Activated CD8-positive, alpha-beta memory T cell treated with anti-CD3 and anti-CD28 coated beads for 1 hour (primary cell): ENCODE data around the gene OXER1.

Experiments used
- DNase-seq, 2 donors: peaks; one replicate each; pipeline ENCODE4 v3.0.0-alpha.2; 2020; ENCODE audit warnings: low read depth in 1 of 2; ENCODE audit errors: extremely low read depth in 1 of 2

OXER1 gene

GRCh38 chr2:42794271-42795046, 30.5 kb upstream of the OXER1 start:
- no peak for DNase-seq

- DNase-seq: no peak
Observed at GRCh38 chr2:42793334-42794270, 29.7 kb upstream of the OXER1 start.

- no peak for DNase-seq
Observed at GRCh38 chr2:42792583-42793333, 28.8 kb upstream of the OXER1 start, which contains the start of gene HAAO. TSS of gene HAAO (minus strand) at chr2:42792583. CDS start at chr2:42792536, 47 bp downstream.

- DNase-seq: no peak
Observed at GRCh38 chr2:42792087-42792582, 28.2 kb upstream of the OXER1 start.

- DNase-seq: no peak
Observed at GRCh38 chr2:42791606-42792005, 27.7 kb upstream of the OXER1 start.

GRCh38 chr2:42789751-42790150, 25.8 kb upstream of the OXER1 start:
- no peak for DNase-seq

- DNase-seq: no peak
Observed at GRCh38 chr2:42788882-42789281, 24.9 kb upstream of the OXER1 start.

- DNase-seq: no peak
Observed at GRCh38 chr2:42788478-42788793, 24.5 kb upstream of the OXER1 start.

GRCh38 chr2:42787788-42788477, 24.0 kb upstream of the OXER1 start:
- DNase-seq: no peak

- DNase-seq: no peak
Observed at GRCh38 chr2:42787424-42787787, 23.5 kb upstream of the OXER1 start.

- no peak for DNase-seq
Observed at GRCh38 chr2:42786561-42787345, 22.8 kb upstream of the OXER1 start.

GRCh38 chr2:42784204-42784880, 20.4 kb upstream of the OXER1 start:
- DNase-seq: no peak

- no peak for DNase-seq
Observed at GRCh38 chr2:42783511-42783910, 19.6 kb upstream of the OXER1 start.

- no peak for DNase-seq
Observed at GRCh38 chr2:42781181-42781580, 17.2 kb upstream of the OXER1 start.

- DNase-seq: no peak
Observed at GRCh38 chr2:42777883-42778805, 14.2 kb upstream of the OXER1 start.

- DNase-seq: no peak
Observed at GRCh38 chr2:42775810-42776209, 11.9 kb upstream of the OXER1 start.

GRCh38 chr2:42775186-42775585, 11.3 kb upstream of the OXER1 start:
- DNase-seq: no peak

- DNase-seq: no peak
Observed at GRCh38 chr2:42771546-42772153, 7.7 kb upstream of the OXER1 start.
